Activated naive CD4-positive, alpha-beta T cell treated with anti-CD3 and anti-CD28 coated beads, Interleukin-2, amount 50 U/mL, for 24 hours (primary cell): Measurements from ENCODE around the gene RANBP17.
"Not testable (repeated sequence)": the region's sequence is repeated elsewhere in the genome, so short reads cannot be mapped to it uniquely, and the experiment has no call there.

Source experiments
- H3K27ac Mint-ChIP-seq: one replicate; pipeline ENCODE4 v1.8.0; 2021; ENCODE audit warnings: mild to moderate bottlenecking, mixed read lengths
- H3K27me3 Mint-ChIP-seq: one replicate; pipeline ENCODE4 v1.8.0; 2021; ENCODE audit warnings: mixed read lengths
- H3K36me3 Mint-ChIP-seq: one replicate; pipeline ENCODE4 v1.8.0; 2021; ENCODE audit warnings: mixed read lengths
- H3K4me1 Mint-ChIP-seq: one replicate; pipeline ENCODE4 v1.8.0; 2021; ENCODE audit warnings: mixed read lengths
- H3K4me3 Mint-ChIP-seq: one replicate; pipeline ENCODE4 v1.8.0; 2021; ENCODE audit warnings: mild to moderate bottlenecking, mixed read lengths
- H3K9me3 Mint-ChIP-seq: one replicate; pipeline ENCODE4 v1.8.0; 2021; ENCODE audit warnings: mixed read lengths

RANBP17 gene

DNA sequence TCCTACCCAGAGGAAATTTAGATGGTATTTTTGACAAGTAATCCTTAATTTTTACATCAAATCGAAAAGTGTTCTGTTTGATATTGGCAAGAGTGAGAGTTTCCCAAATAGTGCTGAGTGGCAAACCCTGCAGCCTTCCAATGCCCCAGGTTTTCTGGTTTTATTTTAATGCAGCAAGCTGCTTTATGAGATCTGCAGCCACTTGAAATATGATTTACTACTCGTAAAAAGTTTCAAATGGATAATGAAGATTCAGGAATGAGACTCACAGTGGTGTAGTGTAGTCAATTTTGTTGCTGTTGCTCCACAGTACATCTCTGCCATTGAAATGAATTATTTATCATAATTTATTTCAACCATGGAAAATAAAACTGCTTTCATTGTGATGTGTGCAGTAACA, 423.6 kb downstream of the RANBP17 start:
- H3K9me3 Mint-ChIP-seq = no peaks in the 10 kb centered on the region
- H3K27ac Mint-ChIP-seq = no peak overlapping the region
- no peaks in the 10 kb centered on the region for H3K4me1 Mint-ChIP-seq
- H3K27me3 Mint-ChIP-seq = peaks cover 8% of the 10 kb centered on the region
- no peak overlapping the region for H3K4me3 Mint-ChIP-seq
- no peaks in the 10 kb centered on the region for H3K36me3 Mint-ChIP-seq

DNA sequence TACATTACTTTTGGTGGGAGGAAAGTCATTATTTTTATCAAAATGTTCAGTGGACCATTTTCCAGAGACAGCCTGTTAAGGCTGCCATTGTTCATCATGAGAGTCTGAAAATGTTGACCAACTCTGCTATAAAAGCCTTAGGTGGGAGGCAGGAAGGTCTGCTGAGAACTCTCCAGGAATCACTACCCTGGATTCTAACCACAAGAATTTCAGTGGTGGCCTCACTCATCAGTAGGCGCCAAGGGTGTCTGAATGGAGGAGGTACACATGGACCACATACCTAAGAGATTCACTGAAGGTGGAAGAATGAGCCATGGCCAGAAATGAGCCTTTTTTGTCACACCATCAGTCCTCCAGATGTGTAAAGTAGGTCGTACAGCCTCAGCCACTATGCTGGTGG, 426.2 kb downstream of the RANBP17 start:
- H3K27ac Mint-ChIP-seq = no peak overlapping the region
- H3K9me3 Mint-ChIP-seq = no peaks in the 10 kb centered on the region
- H3K27me3 Mint-ChIP-seq = peaks cover 8% of the 10 kb centered on the region
- H3K36me3 Mint-ChIP-seq = no peaks in the 10 kb centered on the region
- H3K4me3 Mint-ChIP-seq = no peak overlapping the region
- no peaks in the 10 kb centered on the region for H3K4me1 Mint-ChIP-seq

- Mint-ChIP-seq H3K4me3 (no peak overlapping the region), H3K27ac (no peak overlapping the region), H3K36me3 (no peaks in the 10 kb centered on the region), H3K9me3 (no peaks in the 10 kb centered on the region), H3K4me1 (no peaks in the 10 kb centered on the region), H3K27me3 (peaks cover 10% of the 10 kb centered on the region)
Observed at GRCh38 chr5:171291371-171291770, 429.6 kb downstream of the RANBP17 start.

DNA sequence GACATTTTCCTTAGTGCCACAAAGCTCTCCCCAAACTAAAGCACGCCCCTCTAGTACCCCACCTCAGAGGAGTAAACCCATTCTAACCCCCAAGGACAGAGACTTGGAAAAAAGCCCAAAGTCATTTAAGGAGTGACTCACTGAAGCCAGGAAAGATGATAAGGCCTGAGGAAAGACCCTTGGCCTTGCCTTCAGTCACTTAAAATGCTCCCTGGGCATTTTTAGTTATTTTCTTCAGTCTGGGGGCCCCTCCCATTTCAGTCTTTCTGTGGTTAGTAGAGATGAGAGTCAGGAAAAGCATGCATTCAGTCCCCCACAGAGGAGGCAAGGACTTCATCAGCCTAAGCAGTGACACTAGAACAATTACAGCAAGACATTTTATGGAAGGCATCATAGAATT, 433.5 kb downstream of the RANBP17 start:
- Mint-ChIP-seq H3K27ac (no peak overlapping the region), H3K9me3 (no peaks in the 10 kb centered on the region), H3K36me3 (no peaks in the 10 kb centered on the region), H3K4me1 (no peaks in the 10 kb centered on the region), H3K27me3 (peaks cover 4% of the 10 kb centered on the region), H3K4me3 (no peak overlapping the region)

GRCh38 chr5:171295801-171296200, 434.0 kb downstream of the RANBP17 start:
- Mint-ChIP-seq H3K9me3 (no peaks in the 10 kb centered on the region), H3K27ac (no peak overlapping the region), H3K27me3 (peaks cover 4% of the 10 kb centered on the region), H3K4me3 (no peak overlapping the region), H3K36me3 (no peaks in the 10 kb centered on the region), H3K4me1 (no peaks in the 10 kb centered on the region)

GRCh38 chr5:171297941-171298340, 436.1 kb downstream of the RANBP17 start:
- not testable (repeated sequence) for H3K4me3 Mint-ChIP-seq, H3K27ac Mint-ChIP-seq, H3K4me1 Mint-ChIP-seq, H3K27me3 Mint-ChIP-seq, H3K36me3 Mint-ChIP-seq, H3K9me3 Mint-ChIP-seq

DNA sequence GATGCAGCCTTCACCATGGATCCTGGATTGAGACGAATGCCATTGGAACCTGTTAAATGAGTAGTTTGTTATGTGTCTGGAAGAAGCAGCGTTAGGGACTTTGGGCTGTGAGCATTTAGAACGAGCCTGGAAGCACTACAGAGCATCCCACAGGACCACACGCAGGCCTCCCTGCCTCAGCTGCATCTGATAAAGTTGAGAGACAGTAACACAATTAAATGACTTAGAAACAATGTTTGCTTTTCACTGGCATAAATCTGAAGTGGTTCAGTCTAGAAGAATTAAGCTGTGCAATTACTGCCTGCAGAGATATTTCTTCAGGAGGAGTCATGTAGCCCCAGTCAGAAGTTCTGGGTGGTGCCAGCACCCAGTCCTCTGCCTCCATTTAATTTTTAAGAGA, 437.4 kb downstream of the RANBP17 start:
- Mint-ChIP-seq H3K27me3 (peaks cover 12% of the 10 kb centered on the region), H3K9me3 (no peaks in the 10 kb centered on the region), H3K4me3 (no peak overlapping the region), H3K36me3 (no peaks in the 10 kb centered on the region), H3K27ac (no peak overlapping the region), H3K4me1 (no peaks in the 10 kb centered on the region)

GRCh38 chr5:171299851-171300250, 438.0 kb downstream of the RANBP17 start:
- no peaks in the 10 kb centered on the region for H3K4me1 Mint-ChIP-seq
- no peak overlapping the region for H3K4me3 Mint-ChIP-seq
- H3K27ac Mint-ChIP-seq = no peak overlapping the region
- H3K27me3 Mint-ChIP-seq = peaks cover 17% of the 10 kb centered on the region
- no peaks in the 10 kb centered on the region for H3K9me3 Mint-ChIP-seq
- H3K36me3 Mint-ChIP-seq = no peaks in the 10 kb centered on the region

DNA sequence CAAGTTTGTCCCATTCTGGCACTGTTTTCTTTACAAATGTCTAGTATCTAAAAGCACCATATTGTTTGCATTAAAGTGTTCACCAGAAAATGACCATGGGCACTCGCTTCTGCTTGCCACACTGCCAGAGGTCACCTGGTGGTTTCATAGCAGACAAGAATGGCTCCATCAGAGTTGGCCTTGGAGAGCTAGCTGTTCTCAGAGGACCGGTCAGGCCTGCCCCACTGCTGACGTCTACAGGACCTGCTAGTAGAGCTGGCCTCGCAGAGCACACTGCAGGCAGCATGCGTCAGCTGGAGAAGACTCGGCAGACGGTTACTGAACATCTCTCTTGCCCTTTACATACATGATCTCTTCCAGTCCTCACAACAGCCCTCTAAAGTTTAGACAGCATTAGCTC, 438.5 kb downstream of the RANBP17 start:
- peaks cover 19% of the 10 kb centered on the region for H3K27me3 Mint-ChIP-seq
- H3K36me3 Mint-ChIP-seq = no peaks in the 10 kb centered on the region
- no peak overlapping the region for H3K4me3 Mint-ChIP-seq
- H3K9me3 Mint-ChIP-seq = no peaks in the 10 kb centered on the region
- no peak overlapping the region for H3K27ac Mint-ChIP-seq
- no peaks in the 10 kb centered on the region for H3K4me1 Mint-ChIP-seq

DNA sequence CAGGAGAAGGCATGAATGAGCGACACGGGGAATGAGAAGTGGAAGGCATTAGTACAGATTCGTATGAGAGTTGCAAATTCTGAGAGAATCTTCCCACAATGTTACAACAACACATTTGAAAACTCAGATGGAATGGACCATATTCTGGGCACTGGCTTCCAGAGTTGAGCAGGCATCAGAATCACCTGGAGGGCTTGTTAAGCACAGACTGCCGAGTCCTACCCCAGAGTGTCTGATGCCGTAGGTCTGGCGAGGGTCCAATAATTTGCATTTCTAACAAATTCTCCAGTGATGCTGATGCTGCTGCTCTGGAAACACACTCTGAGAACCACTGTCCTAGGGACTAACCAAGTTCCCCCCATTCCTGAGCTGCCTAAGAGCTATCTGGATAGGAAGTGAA, 444.3 kb downstream of the RANBP17 start:
- H3K9me3 Mint-ChIP-seq = no peaks in the 10 kb centered on the region
- no peaks in the 10 kb centered on the region for H3K36me3 Mint-ChIP-seq
- no peak overlapping the region for H3K4me3 Mint-ChIP-seq
- no peak overlapping the region for H3K27ac Mint-ChIP-seq
- peaks cover 48% of the 10 kb centered on the region for H3K27me3 Mint-ChIP-seq
- H3K4me1 Mint-ChIP-seq = peaks cover 11% of the 10 kb centered on the region

DNA sequence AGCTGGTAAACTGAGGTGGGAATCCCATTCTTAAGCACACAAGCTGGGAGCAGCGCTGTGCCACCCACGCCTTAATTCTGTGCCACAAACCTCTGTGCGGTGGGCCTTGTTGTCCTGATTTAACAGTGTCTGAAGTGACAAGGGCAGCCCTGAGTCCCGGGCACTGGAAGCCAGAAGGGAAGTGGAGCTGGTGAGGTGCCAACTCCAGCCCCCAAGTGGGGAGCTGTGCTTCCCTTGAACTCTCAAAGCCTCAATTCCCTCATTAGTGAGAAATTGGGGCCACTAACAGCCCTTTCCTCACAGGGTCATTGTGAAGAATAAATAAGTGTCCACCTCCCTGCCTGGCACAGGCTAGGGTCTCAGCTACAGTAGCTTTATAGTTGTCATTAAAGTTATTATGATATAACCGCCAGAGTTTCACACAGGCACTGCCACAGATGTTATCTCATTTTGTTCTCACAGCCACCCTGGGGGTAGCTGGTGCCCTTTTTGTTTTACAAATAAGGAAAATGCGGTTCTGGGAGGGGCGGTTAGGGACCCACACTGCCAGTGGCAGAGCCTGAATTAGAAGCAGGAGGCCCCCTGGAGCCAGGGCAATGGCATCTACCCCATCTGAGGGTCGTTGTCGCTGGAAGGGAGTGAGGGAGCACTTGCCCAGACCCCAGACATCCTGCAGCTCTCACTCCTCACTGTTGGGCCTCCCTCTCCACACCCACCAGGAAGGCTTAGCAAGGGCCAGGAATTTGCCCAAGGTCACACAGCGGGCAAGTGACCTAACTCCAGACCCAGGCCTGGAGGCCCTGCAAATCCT, 445.2 kb downstream of the RANBP17 start:
- peaks cover 48% of the 10 kb centered on the region for H3K27me3 Mint-ChIP-seq
- no peak overlapping the region for H3K27ac Mint-ChIP-seq
- no peaks in the 10 kb centered on the region for H3K9me3 Mint-ChIP-seq
- peaks cover 11% of the 10 kb centered on the region for H3K4me1 Mint-ChIP-seq
- no peaks in the 10 kb centered on the region for H3K36me3 Mint-ChIP-seq
- H3K4me3 Mint-ChIP-seq = no peak overlapping the region

DNA sequence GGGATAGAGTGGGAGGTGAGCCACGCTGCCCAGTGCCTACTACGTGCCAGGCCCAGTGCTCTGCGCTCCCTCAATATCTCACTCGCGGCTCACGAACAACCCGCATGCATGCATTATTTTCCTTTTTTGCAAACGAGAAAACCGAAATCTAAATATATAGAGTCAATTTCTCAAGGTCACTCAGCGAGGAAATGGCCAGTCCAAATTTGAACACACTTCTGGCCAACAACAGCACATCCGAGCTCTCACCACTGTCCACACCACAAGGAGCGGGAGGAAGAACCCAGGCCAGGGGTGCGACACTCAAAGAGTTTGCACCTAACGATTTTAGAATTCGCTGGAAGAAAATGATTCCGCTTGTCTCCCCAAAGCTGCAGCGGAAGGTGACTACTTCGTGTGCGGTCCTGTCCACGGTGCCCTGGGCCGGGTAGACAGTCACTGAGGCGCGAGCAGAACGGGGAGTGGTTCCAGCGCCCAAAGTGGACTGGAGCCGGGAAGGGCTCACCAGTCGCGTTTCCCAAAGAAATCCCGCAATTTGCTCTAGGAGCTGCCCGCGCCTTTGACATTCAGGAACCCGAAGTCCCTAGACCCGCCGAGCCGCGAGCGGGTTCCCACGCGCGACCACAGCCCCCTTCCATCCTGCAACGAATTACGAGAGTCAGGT, 446.1 kb downstream of the RANBP17 start:
- no peaks in the 10 kb centered on the region for H3K9me3 Mint-ChIP-seq
- peak overlapping the region; percentile 19 for H3K4me3 Mint-ChIP-seq
- no peaks in the 10 kb centered on the region for H3K36me3 Mint-ChIP-seq
- H3K27ac Mint-ChIP-seq = peak overlapping the region; percentile 56
- H3K4me1 Mint-ChIP-seq = peaks cover 16% of the 10 kb centered on the region
- peaks cover 50% of the 10 kb centered on the region for H3K27me3 Mint-ChIP-seq

GRCh38 chr5:171308453-171309275, 446.8 kb downstream of the RANBP17 start, which contains the start of gene TLX3:
Gene TLX3 (plus strand): TSS chr5:171309248. CDS start chr5:171309366, 118 bp downstream.
- no peak within 1 kb of the TSS for H3K27ac Mint-ChIP-seq
- H3K4me1 Mint-ChIP-seq = peaks cover 20% of the 10 kb centered on the region
- H3K9me3 Mint-ChIP-seq = no peaks in the 10 kb centered on the region
- H3K36me3 Mint-ChIP-seq = no peaks in the 10 kb centered on the region
- peak within 1 kb of the TSS; percentile 30 for H3K4me3 Mint-ChIP-seq
- peaks cover 54% of the 10 kb centered on the region for H3K27me3 Mint-ChIP-seq

GRCh38 chr5:171309276-171310211, 447.7 kb downstream of the RANBP17 start:
- H3K27ac Mint-ChIP-seq = no peak overlapping the region
- no peaks in the 10 kb centered on the region for H3K9me3 Mint-ChIP-seq
- H3K27me3 Mint-ChIP-seq = peaks cover 51% of the 10 kb centered on the region
- no peaks in the 10 kb centered on the region for H3K36me3 Mint-ChIP-seq
- H3K4me3 Mint-ChIP-seq = no peak overlapping the region
- peaks cover 24% of the 10 kb centered on the region for H3K4me1 Mint-ChIP-seq
